GM21360 (cell line): ENCODE measurements around the gene SARS2.
"Not testable (repeated sequence)": the region's sequence is repeated elsewhere in the genome, so short reads cannot be mapped to it uniquely, and the experiment has no call there.

Experiments used
- ATAC-seq: cut with Tn5 transposase; IDR thresholded peaks from one replicate; pipeline ENCODE4 v1.9.1; 2021; ENCODE audit warnings: mild to moderate bottlenecking, moderate library complexity; ENCODE audit not compliant: unreplicated experiment

SARS2 gene

DNA sequence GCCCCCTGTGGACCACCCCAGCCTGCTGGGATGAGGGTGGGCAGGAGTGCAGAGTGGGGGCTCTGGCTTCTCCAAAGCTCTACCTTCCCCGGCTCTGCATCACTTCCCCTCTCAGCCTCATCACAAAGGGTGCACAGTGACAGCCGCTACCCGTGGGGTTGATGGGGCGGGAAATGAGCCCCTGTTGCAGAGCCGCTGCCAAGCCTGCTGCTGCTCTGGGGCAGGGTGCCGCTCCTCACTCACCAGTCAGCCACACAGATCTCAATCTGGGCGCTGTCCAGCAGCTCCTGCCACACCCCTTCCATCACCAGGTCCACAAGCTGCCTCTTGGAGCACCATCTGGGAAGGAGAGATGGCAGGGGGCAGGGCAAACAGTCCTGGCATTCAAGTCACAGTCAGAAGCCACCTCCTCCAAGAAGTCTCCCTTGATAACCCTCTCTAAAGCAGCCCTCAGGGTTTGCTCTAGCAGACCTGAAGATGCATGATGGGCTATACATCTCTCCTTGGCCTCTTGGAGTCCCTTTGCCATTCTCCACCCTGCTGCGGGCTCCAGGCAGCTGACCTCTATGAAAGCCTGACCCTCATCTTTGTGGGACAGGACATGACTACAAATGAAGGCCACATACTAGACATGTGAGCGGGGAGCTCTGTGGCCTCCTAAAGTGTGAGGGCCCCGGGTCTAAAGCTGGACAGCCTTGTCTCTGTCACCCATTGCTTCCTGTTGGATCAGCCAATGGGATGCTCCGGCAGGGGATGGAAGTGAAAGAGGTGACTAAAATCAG is 15.9 kb upstream of the SARS2 start:
- no peak for ATAC-seq

DNA sequence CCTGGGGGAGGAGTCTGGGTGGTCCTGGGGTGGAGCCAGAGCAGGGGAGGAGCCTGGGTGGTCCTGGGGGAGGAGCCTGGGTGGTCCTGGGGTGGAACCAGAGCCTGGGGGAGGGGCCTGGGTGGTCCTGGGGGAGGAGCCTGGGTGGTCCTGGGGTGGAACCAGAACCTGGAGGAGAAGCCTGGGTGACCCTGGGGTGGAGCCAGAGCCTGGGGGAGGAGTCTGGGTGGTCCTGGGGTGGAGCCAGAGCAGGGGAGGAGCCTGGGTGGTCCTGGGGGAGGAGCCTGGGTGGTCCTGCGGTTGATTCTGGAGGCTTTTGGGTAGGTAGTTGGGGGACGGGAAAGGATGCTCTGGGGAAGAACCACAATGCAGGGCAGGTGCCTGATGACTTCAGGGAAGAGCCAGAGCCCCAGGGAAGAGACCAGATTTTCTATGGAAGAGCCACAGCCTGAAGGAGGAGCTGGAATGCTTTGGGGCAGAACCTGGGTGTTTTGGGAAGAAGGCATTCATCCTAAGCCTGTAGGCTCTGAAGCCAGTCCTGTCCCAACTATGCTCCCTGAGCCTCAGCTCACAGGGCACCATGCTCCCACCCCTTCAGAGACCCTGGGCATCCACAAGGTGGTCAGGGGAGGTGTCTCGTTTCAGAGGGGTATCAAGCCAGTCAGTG is 15.1 kb upstream of the SARS2 start:
- no peak for ATAC-seq

DNA sequence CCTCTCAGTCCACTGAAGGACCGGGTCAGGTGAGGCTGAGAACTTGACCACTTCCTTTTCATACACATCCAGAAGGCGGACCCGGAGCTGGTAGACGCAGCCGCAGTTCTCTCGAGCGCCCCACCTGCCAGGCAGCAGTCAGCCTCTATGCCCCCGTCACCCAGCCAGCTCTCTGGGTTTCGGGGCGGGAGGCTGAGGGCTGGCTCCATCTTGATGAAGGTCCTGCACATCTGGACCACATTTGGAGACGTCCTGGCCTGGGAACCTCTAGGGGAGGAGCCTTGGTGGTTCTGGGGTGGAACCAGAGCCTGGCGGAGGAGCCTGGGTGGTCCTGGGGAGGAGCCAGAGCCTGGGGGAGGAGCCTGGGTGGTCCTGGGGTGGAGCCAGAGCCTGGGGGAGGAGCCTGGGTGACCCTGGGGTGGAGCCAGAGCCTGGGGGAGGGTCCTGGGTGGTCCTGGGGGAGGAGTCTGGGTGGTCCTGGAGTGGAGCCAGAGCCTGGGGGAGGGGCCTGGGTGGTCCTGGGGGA is 14.5 kb upstream of the SARS2 start:
- ATAC-seq, result no peak

DNA sequence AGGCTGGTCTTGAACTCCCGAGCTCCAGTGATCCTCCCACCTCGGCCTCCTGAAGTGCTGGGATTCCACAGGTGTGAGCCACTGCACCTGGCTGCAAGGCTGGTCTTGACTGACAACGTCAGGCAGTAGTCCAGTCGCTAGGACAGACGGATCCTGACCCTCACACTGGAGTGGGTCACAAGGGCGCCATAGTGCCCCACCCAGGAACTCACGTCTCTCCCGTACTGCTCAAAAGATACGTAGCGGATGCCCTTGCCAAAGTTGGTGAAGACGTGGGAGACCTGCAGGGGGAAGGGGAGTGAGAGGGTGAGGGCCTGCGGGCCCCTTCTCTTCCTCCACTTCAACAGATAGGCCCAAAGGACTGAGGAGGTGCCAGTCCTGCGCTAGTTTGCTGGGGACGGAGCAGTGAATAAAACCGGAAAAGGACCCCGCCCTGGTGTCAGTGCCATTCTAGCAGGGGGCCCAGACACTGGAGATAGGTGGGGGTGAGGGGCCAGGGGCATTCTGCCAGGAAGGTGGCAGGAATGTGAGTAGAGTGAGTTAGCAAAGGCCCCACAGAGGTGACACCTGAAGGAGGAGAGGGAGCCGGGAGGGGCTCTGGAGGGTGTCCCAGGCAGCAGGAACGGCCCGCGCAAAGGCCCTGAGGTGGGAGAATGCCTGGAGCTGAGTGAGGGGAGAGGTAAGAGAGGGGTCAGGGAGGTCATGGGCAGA is 12.1 kb upstream of the SARS2 start:
- ATAC-seq, result no peak

DNA sequence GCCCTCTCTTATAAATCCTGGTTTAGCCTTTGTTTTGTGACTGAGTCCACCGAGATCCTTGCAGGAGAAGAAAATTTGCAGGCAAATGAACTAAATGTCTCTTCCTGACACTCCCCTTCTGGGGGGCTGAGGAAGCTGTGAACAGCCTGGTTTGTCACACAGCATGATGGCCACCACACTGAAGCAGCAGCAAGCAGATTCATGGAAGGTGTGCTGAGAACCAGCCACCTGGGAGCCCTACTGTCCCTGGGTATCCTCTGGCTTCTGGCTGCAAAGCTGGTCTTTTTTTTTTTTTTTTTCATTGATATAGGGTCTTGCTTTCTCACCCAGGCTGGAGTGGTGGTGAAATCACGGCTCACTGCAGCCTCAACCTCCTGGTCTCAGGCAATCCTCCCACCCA is 11.4 kb upstream of the SARS2 start:
- no peak for ATAC-seq

DNA sequence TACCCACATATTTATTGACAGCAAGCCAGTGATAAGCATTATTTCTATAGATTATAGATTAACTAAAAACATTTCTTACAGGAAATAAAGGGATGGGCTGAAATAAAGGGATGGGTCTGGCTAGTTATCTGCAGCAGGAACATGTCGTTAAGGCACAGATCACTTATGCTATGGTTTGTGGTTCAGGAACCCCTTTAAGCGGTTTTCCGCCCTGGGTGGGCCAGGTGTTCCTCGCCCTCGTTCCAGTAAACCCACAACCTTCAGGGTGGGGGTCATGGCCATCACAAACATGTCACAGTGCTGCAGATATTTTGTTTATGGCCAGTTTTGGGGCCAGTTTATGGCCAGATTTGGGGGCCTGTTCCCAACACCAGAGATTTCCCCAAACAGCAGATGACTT is 10.9 kb upstream of the SARS2 start:
- not testable (repeated sequence) for ATAC-seq

DNA sequence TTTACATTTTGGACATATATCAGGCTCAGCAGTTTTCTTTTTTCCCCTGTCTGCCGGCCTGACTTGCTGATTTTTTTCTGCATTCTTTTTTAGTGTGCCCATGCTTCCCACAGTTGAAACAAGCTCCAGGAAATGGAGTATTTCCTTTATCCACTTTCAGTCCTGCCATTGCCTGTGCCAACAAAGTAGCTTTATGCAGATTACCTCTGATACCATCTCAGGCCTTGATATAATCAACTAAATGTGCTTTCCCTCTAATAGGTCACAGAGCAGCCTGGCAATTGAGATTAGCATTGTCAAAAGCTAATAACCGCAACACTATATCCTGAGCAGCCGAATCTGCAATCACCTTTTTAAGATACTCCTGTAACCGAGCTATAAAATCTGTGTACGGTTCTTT is 9.4 kb upstream of the SARS2 start:
- ATAC-seq, result no peak

DNA sequence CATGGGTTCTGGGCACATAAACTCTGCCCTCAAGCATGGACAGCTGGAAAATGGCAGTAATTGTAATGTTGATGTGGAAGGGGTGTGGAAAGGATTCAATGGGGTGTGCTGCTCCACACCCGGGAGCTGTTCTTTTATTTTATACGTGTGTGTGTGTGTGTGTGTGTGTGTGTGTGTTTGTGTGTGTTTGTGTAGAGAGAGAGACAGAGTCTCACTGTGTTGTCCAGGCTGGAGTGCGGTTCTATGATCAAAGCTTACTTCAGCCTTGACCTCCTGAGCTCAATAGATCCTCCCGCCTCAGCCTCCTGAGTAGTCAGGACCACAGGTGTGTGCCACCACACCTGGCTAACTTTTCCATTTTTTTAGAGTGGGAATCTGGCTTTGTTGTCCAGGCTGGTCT is 3.0 kb upstream of the SARS2 start:
- ATAC-seq, result no peak

DNA sequence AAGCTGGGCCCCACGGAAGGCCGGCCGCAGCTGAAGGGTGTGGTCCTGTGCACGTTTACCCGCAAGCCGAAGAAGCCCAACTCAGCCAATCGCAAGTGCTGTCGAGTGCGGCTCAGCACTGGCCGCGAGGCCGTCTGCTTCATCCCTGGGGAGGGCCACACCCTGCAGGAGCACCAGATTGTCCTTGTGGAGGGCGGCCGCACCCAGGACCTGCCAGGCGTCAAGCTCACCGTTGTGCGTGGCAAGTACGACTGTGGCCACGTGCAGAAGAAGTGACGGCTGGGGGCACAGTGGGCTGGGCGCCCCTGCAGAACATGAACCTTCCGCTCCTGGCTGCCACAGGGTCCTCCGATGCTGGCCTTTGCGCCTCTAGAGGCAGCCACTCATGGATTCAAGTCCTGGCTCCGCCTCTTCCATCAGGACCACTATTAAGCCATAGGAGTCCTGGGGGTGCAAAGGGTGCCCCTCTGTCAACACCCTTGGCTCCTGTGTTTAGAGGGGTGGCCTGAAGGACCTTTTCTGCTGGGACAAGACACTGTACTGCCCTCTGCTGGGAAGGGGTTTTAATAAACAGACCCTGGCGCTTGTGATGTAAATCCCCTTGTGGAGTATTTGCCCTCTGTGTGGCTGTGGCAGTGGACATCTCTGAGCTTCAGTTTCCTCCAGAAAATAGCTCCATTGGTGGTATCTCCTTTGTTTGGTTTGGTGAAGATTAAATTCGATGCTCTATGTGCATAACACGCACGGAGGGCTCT is 2.0 kb upstream of the SARS2 start:
- ATAC-seq, result no peak

DNA sequence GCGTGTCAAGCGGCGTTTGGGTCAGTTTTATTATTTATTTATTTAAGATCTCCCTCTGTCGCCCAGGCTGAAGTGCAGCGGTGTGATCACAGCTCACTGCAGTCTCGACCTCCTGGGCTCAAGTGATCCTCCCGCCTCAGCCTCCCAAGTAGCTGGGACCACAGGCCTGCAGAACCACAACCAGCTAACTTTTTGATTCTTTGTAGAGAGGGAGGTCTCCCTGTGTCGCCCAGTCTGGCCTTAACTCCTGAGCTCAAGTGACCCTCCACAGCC is 894 bp upstream of the SARS2 start:
- ATAC-seq, result no peak

DNA sequence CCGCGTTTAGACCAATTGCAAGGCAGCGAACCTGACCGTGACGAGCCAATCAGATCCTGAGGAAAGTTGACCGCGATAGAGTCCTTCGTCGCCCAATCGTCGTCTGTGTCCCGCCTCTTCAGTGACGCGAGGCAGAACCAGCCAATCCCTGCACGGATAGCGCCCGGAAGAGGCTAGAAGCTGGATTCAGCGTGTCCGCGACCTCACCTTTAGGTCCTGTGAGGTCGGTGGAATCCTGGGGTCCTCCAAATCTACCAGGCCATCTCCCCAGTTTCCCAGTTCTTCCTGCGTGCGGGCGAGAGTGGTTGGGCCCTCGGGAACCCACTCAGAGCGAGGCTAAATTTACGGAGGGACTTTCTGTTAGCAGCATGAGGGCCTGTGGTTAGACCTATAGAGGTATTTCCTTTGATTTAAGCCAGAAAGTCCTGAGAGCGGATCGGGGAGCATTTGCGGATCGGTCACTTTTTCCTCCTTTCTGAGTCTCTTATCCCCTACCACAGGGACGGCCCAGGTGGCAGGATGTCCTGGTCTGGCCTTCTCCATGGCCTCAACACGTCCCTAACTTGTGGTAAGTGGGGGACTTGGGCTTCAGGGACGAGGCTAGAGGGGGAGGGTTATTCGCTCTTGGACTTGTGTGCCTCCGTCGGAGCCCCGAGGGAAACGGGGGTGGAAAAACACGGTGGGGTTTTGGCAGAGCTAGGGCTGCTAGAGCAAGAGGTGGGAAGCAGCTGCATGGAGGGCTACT is 385 bp upstream of the SARS2 start, which contains the start of gene MRPS12:
Gene MRPS12 (plus strand): TSS at position 169 of the 745 bp plus-strand sequence. CDS start 351 bp downstream, at position 520.
- ATAC-seq, result peak; percentile 87

DNA sequence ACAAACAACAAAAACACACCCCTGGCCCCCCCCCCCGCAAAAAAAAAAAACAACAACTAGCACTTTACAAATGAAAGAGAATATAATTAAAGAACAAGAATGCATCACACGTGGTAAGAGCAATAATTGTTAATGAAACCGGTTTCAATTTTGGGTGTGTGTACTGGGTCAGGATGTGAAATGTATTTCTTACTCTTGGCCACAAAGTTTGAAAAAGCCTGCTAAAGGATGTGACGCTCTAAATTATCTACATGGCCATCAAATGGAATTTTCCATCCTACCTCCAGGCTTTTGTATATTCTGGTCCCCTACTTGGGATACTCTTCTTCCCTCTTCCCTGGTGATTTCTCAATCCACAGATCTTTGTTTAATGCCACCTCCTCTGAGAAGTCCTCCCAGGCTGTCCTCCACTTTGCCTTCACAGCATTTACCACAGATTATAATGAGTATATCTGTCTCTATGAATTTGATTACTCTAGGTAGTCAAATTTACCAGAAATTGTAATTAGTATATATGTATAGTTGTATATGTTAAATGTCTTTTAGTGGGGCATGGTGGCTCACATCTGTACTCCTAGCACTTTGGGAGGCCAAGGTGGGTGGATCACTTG is 2.1 kb downstream of the SARS2 start:
- ATAC-seq, result no peak

DNA sequence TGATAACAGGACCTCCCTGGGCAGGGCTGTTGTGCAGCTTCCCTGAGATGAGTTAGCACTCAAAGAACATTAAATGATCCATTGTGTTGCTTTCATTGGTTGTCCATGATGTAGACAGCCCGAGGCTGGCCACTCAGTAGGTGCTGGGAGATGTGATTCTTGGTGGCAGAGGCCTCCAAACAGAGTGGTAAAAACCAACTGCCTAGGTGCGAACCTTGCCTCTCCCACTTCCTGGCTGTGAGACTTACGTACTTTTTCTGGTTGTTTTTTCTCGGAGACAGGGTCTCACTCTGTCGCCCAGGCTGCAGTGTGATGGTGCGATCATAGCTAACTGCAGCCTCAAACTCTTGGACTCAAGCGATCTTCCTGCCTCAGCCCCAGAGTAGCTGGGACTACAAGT is 6.2 kb downstream of the SARS2 start:
- no peak for ATAC-seq

DNA sequence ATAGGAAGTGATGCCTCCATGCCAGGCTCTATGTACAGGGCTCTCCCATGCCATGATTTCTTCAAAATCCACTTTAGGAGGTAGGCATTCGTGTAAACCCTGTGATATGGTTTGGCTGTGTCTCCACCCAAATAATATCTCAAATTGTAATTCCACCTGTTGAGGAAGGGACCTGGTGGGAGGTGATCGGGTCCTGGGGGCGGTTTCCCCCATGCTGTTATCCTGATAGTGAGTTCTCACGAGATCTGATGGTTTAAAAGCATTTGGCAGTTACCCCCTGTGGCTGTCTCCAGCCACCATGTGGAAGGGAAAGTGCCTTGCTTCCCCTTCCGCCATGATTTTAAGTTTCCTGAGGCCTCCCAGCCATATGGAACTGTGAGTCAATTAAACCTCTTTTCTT is 8.1 kb downstream of the SARS2 start:
- ATAC-seq, result no peak

DNA sequence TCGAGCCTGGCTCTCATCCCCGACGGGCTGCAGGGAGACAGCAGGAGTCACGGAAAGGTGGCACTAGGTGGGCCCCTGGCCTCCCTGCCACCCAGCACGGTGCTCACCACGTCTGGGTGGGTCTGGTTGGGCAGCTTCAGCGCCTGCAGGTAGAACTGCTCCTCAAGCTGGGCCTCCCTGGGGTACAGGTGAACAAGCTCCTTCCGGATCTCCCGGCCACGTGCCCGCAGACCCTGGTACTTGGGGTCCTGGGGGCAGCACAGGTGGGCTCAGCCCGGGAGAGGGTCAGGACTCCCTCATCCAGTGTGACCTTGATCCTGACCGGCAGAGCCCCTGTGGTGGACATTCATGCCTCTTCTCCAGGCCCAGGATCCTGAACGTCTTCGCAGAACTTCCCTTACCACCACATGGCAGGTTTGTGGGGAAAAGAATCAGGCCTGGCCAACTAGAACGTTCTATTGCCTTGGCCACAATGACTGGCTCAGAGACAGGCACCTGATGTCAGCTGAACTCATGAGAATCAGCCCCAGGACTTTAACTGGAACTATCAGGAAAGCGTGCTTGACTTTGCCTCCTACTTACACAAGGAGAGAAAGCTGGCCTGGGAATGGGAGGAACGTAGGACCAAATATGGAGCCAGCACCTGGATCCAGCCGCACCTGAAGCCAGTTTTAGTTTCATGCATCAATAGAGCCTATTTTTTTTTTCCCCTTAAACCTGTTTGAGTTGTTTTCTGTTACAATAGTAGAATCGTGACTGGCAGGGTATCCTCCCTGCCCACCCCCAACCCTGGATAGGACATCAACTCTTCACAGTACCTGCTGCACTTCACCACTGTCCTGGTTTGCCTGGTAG is 8.9 kb downstream of the SARS2 start:
- no peak for ATAC-seq

DNA sequence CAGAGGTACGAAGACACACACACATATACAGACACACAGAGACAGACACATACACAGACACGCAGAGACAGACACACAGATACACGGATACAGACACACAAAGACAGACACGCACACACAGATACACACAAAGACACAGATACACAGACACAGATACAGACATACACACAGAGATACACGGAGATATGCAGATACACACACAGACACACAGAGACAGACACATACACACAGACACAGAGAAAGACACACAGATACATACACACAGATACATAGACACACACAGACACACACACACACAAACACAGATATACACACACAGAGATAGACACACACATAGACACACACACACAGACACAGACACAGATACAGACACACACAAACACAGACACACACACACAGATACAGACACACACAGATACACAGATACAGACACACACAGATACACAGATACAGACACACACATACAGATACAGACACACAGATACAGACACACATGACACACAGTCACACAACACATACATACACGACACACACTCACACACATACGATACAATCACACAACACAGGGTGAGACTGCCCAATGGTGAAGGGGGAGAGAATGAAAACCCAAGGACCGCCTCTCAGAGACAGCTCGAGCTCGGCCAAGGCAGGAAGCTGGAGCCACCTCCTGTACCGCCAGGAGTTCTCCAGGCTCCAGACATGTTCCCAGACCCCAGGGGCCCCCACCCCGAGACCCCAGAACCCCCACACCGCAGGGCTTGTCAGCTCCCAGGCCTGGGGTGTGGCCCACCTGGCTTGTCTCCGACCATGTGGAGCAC is 9.8 kb downstream of the SARS2 start:
- ATAC-seq, result no peak

DNA sequence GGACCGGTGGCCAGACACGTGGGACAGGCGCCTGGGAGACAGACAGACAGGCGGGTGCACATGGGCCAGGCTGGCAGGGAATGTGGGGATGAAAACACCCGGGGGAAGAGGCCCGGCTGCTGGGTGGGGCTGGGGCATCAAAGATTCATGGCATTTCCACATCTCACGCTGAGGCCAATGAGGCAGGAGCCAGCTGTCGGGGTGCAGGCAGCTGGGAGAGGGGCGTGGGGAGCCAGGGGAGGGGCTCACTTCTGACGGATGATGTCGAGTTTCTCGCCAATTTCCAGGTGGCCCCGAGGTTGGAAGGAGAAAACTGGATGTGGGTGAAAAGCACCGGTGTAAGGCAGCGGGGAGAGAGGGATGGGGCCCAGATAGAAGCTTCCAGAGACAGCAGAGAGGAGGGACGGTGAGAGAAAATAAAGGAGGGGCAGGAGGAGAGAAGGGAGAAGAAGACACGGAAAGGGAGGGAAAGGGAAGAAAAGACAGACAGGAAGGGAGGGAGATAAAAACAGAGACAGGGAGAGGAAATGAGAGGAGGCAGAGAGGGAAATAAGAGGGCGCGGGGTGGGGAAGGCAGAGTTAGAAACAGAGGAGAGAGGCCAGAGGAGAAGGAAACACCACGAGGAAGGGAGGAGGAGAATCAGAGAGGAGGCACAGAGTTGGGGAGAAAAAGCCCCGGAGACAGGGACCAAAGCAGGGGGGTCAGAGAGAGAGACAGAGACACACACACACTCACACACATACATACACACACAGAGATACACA is 10.5 kb downstream of the SARS2 start:
- no peak for ATAC-seq

DNA sequence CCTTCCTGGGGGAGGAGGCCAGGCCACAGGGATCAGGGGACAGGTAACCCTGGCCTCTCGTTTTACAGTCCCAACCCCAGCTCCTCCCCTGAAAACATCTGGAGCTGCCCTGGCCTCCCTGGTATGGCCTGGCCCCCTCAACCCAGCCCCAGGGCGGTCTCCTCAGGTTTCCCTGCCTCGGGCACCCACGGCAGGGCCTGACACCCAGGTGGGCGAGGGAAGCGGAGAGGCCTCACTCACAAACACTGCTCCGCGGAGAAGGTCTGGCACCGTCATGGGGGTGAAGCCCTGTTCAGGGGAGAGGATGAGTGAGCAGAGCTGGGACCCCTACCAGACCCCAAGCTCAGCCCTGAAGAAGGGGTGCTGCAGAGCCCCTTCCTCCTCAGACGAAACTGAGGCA is 12.0 kb downstream of the SARS2 start:
- ATAC-seq, result no peak
